ENCODE results near the gene PMEPA1. TPM values are rescaled to one million over a fixed set of nuclear protein-coding genes. Genes with fewer than 3 reads are reported as not detected.
A peak's percentile ranks its signal among the peaks of the same experiment; 100 is the strongest.

PMEPA1 gene
- total RNA-seq, 1 donor, result 0.86 TPM

DNA sequence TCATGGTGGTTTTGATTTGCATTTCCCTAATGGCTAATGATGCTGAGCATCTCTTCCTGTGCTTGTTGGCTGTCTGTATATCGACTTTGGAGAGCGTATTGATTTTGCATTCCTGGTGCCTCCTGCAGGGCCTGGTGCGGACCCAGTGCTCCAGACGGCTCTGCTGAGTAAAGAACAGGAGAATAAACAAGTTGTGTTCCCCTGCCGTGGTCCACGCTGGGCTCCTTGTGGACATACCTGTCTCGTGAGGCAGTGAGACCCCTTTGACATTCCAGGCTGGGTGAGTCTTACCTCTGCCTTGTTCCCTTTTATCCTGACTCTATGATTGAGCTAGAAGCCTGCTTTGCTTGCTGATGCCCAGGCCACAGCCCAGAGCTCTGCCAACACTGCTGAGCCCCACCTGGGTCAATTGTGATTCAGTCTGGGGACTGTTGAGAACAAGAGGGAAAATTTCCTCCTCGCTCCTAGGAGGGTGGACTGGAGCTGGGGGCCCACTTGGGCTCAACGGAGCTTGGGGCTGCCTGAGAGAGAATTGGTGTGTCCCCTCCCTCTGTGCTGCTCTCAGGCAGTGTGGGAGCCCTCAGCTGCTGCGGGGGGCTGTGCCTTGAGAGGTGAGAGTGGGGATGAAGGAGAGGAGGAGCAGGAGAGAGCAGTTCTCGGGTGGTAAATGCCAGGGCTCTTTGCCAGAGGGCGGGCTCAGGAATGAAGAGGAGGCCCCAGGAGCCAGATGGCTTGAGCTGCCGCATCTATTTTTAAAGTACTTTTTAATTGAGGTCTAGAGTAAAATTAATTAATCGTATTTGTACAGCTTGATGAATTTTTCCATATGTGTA lies 43.7 kb upstream of the PMEPA1 start:
- no peak for DNase-seq (ENCODE audit: low read depth)
- TF ChIP-seq, protein P1, sequence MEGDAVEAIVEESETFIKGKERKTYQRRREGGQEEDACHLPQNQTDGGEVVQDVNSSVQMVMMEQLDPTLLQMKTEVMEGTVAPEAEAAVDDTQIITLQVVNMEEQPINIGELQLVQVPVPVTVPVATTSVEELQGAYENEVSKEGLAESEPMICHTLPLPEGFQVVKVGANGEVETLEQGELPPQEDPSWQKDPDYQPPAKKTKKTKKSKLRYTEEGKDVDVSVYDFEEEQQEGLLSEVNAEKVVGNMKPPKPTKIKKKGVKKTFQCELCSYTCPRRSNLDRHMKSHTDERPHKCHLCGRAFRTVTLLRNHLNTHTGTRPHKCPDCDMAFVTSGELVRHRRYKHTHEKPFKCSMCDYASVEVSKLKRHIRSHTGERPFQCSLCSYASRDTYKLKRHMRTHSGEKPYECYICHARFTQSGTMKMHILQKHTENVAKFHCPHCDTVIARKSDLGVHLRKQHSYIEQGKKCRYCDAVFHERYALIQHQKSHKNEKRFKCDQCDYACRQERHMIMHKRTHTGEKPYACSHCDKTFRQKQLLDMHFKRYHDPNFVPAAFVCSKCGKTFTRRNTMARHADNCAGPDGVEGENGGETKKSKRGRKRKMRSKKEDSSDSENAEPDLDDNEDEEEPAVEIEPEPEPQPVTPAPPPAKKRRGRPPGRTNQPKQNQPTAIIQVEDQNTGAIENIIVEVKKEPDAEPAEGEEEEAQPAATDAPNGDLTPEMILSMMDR (IDR thresholded peaks at IDR 0.05; ENCODE audit: insufficient read depth, low read depth, low read length), result no peak
- H3K4me3 ChIP-seq (ENCODE audit: low read depth, low read length), result no peak overlapping the region

DNA sequence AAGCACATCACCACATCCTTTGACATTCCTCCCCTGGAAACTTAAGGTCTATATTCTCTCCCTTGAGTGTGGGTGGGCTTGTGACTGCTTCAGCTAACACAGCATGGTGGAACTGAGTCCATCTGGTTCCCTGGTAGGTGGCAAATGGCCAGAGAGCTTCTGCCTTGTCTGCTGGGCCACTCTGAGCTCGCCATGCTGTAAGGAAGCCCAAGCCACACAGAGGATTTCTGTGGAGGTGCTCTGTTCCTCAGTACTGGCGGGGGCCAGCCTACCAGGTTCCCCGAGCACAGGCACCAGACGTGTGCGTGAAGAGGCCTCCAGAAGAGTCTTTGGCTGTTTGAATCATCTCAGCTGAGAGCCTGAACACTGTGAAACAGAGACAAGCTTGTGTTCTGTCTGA lies 41.6 kb upstream of the PMEPA1 start:
- TF ChIP-seq, protein P1 (IDR thresholded peaks at IDR 0.05; ENCODE audit: insufficient read depth, low read depth, low read length), result no peak
- DNase-seq (ENCODE audit: low read depth), result no peak

DNA sequence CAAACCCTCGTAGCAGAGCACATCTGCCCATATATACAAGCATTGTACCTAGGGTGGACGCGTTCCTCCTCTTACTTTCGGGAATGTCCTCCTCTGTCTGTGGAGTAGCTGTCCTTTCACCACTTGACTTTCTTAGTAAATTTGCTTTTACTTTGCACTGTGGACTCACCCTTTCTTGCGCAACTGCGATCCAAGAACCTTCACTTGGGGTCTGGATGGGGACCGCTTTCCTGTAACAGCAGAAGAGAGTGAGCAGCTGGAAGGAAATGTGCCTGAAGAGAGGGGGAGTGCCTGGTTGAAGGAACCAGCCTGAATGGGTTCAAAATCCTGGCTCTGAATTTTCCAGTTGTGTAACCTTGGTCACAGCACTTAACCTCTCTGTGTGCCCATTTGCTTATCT lies 40.1 kb upstream of the PMEPA1 start:
- H3K4me3 ChIP-seq (ENCODE audit: low read depth, low read length), result no peak overlapping the region
- DNase-seq (ENCODE audit: low read depth), result peak; percentile 14
- TF ChIP-seq, protein P1 (IDR thresholded peaks at IDR 0.05; ENCODE audit: insufficient read depth, low read depth, low read length), result no peak

More for the DNA sequence above, 41.6 kb upstream of the PMEPA1 start:
- no peak overlapping the region for H3K4me3 ChIP-seq (ENCODE audit: low read depth, low read length)

DNA sequence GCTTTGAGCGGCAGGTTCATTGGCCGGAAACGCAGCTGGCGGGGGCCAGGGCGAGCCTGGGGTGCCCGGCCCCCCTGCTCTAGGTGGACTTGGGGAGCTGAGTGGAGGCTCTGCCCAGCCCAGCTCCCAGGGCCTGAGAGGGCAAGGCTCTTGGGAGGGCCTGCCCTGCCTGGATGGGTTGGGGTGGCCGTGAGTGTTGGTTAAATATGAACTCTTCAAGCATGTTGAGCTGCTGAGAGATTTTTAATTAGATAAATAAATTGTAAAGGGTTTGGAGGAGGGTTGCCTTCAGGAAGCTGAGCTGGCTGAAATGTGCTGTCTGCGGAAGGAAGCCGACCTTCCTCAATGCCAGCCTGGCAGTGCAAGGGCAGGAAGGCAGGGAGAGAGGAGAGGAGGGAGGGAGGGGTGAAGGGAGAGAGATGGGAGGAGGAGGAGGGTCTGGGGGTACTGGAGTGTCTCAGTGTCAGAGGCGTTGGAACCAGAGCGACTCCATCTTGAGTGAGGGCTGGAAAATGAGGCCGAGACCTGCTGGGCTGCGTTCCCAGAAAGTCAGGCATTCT lies 39.4 kb upstream of the PMEPA1 start:
- H3K4me3 ChIP-seq (ENCODE audit: low read depth, low read length), result peak overlapping the region; percentile 48
- TF ChIP-seq, protein P1 (IDR thresholded peaks at IDR 0.05; ENCODE audit: insufficient read depth, low read depth, low read length), result no peak
- DNase-seq (ENCODE audit: low read depth), result no peak

DNA sequence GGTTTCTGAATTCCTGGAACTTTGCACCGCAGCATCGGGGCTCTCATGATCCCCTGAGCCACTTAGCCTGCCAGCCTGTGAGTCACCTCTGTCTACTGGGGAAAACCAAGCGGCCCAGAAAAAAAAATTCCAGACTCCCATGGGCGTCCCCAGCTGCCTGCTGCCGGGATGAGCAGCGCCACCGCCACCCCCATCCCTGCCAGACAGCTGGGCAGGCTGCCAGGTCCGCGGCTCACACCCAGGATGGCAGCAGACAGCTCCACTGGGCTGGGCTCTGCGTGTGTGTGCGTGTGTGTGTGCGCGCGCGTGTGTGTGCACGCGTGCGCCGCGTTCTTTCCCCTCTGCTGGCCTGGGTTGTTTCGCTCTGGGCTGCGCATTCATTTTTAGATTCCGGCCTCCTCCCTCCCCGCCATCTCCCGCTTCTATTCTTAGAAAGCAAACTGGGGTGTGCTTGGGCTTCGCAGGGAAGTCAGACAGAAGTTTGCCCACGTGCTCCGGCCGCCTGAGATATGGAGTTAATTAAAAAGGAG lies 38.9 kb upstream of the PMEPA1 start:
- peak overlapping the region; percentile 48 for H3K4me3 ChIP-seq (ENCODE audit: low read depth, low read length)
- TF ChIP-seq, protein P1 (IDR thresholded peaks at IDR 0.05; ENCODE audit: insufficient read depth, low read depth, low read length), result no peak
- peak; percentile 72 for DNase-seq (ENCODE audit: low read depth)

DNA sequence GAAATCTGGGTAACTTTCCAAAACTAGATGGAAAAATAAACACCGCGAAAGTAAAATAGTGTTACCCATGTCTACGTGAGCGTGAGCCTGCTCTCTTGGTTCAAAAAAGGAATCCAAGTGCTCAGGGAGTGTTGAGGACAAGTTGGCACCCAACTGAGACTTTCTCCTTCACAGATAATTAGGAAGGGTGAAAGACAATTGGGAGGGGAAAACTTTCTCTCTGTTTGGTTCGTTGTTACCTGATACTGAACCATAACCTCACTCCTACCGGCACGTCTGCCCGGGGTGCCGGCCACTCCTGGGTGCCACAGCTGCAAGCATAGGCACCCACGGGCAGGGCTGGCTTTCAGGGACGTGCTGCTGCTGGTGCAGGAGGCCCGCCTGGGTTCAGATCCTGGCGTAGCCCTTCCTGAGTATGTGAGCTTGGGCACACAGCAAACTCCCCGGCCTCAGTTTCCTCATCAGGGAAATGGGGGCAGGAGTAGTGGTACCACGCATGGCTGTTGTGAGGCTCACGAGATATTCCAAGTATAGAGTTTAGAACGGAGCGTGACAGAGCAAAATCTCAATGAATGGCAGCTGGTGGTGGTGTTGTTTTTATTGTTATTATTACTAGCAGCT lies 38.2 kb upstream of the PMEPA1 start:
- no peak for DNase-seq (ENCODE audit: low read depth)
- no peak overlapping the region for H3K4me3 ChIP-seq (ENCODE audit: low read depth, low read length)
- TF ChIP-seq, protein P1 (IDR thresholded peaks at IDR 0.05; ENCODE audit: insufficient read depth, low read depth, low read length), result no peak

All from fibroblast of villous mesenchyme (primary cell).